ENCODE results near the gene PROSER2.

Gene PROSER2

GRCh38 chr10:11823122-11823988 is at the start of gene PROSER2:
TSS of gene PROSER2 (plus strand) at chr10:11823356. CDS start at chr10:11852078, 28,722 bp downstream.
- DNase-seq (ENCODE audit: low read depth): no peak

DNA sequence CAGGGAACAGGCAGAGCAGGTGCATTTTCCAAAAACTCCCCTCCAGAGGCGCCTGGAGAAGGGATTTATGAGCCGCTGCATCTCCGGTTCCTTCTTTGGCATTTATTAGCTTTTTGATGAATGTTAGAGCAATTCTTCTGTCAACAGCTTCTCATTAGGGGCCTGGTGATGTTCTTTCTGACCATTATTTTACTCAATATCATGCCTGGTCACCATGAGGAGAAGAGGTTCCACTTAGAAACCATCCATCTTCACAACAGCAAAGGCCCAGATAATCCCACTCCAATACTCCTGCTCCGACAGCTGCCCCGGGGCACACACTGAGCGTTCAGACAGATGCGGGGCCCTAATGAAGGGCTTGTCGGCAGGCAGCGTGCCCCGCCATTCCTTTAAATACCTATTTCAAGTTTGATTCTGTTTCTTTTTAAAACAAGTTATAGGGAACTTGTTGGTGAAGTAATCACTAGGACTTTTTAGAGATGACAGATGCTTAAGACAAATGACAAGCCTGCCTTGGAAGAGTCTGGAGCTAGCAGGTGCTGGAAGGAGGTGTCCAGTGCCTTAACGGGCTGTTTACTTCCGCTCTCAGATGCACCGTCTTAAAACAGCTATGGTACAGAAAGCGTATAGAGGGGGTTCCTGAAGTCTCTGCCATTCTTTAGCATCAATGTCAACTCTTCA is 49.3 kb upstream of the PROSER2 start:
- no peak for DNase-seq (ENCODE audit: low read depth)

- DNase-seq (ENCODE audit: low read depth): no peak
These were observed 47.7 kb upstream of the PROSER2 start for GRCh38 chr10:11775412-11775811.

DNA sequence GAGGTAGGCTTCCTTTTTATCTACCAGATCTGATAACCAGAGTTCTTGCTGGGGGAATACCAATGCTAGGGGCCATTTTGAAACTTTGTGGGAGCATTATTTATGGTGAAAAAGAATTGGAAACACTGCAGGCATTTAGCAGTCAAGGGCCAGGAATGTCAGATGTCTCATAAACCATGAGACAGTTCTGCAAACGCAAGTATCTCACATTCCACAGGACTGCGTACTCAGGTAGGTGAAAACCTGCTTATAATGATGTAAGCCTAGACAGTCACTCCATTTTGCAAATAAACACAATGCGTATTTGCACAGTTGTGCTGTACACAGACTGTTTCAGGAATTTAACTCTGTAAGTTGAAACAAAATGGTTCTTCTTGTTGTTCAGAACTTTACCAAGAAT is 47.1 kb upstream of the PROSER2 start:
- DNase-seq (ENCODE audit: low read depth): no peak

- DNase-seq (ENCODE audit: low read depth): no peak
These were observed 42.0 kb upstream of the PROSER2 start for GRCh38 chr10:11781114-11781513.

DNA sequence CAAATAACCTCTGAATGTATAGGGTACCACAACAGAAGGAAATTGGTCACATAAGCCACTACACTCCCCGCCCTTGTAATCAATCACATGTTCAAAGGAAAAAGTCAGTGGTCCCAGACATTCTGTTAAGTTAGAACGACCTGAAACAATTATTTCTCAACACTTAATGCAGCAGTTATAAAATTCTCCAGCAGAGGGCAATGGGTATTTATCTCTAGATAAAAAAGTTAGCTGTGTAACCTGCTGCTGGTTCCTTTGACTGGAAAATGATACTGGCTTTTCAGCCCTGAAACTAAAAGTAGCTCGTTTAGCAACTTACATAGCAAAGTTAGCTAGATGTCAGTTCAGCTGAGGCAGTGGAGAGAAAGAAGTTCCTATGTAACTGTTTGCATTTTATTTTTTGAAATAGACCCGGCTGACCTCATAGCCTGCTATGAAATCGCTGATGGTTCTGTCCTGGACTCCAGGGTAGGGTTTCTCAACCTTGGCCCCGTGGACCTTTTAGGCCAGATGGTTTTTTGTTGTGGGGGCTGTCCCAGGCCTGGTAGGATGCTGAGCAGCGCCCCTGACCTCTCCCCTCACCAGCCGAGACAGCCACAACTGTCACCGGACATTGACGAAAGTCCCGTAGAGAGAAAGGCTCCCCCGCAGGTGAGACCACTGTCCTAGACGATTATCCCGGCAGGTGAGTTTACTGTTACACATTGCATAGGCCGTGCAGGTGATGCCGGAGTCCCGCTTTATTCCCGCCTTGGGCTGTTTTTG is 40.2 kb upstream of the PROSER2 start:
- DNase-seq (ENCODE audit: low read depth): no peak

GRCh38 chr10:11783558-11783865 is 39.6 kb upstream of the PROSER2 start:
- DNase-seq (ENCODE audit: low read depth): no peak

DNA sequence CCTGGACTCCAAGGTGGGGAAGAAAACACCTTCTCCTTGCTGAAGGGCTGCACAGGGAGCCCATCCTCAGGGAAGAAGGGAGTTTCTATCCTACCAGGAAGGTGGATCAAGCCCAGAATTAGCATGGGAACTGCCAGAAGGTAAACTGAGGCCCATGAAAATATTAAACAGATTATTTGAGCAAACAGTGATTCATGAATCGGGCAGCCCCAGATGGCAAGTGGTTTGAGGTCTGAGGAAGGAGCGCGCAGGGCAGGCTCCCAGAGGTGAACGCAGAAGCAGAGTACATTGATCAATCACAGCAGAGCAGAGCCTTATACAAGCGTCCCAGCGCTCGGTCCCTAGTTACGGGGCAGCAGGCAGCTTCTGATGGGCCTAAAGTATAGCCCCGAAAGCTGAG is 35.8 kb upstream of the PROSER2 start:
- DNase-seq (ENCODE audit: low read depth): no peak

DNA sequence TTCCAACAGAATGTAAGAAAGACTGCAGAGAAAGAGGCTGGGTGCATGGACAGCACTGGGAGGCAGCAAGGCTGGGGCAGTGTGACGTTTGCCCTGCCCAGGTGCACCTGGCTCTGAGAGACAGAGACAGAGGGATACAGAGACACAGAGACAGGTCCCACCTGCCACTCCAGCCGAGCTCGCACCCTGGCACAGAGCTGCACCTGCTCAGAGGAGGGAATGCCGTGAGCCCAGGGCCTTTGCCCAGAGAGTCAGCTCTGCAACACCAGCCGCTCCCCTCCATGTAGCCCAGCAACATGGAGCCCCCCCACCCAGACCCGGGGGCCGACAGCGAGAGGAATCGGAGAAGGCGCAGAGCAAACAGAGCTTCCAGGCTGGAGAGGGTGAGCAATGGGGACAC is 35.3 kb upstream of the PROSER2 start:
- no peak for DNase-seq (ENCODE audit: low read depth)

GRCh38 chr10:11789306-11789705 is 33.9 kb upstream of the PROSER2 start:
- no peak for DNase-seq (ENCODE audit: low read depth)

DNA sequence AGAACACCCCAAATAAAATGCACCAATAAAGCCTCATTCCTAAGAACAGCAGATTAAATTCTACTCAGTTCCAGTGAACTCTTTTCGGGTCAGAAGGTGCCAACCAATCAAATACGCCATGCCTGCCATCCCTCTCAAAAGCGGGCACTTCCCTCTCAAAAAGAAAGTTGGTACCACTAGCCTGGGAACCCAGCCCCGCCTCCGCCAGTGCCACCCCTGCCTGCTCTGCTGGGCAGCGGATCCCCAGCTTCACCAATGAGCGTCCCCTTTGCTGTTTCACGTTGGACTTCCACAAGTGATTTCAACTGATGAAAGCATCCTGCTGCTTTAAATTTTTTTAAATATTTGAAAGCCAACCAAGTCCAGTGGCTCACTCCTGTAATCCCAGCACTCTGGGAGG is 33.2 kb upstream of the PROSER2 start:
- no peak for DNase-seq (ENCODE audit: low read depth)

DNA sequence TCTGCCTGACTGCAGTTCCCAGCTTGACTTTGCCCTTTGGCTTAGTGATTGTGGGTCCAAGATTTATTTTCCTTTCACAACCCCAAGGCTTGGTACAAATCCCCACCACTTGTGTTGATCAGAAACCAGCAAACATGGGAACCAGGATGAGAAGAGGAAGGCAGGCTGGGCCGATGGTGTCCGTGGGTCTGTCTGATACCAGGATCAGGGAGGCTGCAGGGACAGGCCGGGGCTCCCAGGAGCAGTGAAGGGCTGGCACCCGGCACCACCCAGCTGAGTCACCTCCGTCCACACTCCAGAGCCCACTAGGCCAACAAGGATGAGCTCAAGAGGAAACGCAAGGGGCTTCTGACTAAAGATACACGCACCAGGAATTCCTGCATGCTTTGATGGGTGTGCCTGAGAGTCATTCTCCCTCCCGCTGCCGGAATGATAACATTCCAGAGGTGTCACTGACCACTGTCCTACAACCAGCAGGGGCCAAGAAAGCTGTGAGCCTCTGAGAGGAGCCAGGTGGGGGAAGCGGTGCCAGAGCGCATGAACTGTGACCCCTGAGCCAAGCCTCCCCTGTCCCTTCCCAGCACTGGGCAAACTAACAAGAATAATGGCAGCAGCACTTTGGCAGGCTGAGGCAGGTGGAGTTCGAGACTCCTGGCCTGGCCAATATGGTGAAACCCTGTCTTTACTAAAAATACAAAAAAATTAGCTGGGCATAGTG is 29.2 kb upstream of the PROSER2 start:
- DNase-seq (ENCODE audit: low read depth): no peak

- DNase-seq (ENCODE audit: low read depth): no peak
These were observed 28.6 kb upstream of the PROSER2 start for GRCh38 chr10:11794566-11794965.

DNA sequence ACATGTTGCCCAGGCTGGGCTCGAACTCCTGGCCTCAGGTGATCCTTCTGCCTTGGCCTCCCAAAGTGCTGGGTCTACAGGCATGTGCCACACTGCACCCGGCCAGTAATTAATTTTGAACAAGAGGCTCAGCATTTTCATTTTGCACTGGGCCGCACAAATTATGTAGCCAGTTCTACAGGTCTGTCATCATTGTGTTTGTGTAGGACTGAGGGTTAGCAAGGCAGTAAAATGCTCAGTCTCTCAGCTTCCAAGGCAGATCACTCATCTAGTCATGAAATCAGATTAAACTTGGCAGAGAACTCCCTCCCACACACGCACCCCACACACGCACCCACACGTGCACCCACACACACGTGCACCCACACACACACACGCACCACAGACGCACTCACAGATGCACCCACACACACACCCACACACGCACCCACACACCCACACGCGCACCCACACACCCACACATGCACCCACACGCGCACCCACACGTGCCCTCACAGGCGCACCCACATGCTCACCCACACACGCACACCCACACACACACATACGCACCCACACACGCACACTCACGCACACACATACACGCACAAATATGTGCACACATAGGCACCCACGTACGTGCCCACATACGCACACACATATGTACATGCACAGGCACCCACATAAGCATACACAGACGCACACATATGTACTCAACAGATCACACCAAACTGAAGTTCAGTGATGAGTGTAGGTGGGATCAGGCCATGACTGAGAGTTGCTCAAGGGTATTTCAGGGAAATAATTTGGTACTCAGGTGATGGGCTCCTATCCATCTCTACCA is 27.8 kb upstream of the PROSER2 start:
- DNase-seq (ENCODE audit: low read depth): no peak

DNA sequence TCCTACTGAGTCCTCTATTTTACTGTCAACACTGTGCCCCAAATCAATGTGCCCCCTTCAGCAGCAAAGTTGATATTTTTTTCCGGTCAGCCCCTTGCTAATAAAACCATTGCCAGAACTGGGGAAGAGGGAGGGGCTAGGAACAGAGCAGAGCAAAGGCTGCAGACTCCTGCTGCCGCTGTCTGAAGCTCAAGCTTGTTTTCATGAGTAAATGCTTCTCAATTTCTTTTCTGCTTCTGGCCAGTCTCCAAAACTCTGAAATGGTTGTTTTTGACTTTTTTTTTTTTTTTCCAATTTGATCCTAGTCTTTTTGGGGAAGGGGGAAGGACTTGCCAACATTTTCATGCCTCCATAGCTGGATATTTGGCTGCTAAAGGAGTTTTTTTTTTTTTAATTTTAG is 26.7 kb upstream of the PROSER2 start:
- no peak for DNase-seq (ENCODE audit: low read depth)

DNA sequence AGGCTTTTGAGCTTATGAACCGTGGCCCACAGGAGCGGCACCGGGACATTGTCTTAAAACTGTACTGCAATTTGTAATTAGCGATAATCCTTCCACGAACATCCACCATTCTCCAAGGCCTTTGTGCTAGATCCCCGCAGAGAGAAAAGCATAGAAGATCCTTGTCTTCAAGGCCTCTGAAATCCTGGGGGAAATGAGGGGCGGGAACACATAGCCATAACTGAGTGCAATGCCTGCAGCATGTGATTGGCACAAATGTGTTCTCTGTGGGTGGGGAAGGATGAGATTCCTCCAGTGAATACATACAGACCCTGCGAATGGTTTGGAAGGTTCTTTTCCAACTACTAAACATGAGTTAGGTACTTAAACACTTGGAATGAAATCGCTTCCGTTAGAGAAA is 25.9 kb upstream of the PROSER2 start:
- DNase-seq (ENCODE audit: low read depth): no peak

DNA sequence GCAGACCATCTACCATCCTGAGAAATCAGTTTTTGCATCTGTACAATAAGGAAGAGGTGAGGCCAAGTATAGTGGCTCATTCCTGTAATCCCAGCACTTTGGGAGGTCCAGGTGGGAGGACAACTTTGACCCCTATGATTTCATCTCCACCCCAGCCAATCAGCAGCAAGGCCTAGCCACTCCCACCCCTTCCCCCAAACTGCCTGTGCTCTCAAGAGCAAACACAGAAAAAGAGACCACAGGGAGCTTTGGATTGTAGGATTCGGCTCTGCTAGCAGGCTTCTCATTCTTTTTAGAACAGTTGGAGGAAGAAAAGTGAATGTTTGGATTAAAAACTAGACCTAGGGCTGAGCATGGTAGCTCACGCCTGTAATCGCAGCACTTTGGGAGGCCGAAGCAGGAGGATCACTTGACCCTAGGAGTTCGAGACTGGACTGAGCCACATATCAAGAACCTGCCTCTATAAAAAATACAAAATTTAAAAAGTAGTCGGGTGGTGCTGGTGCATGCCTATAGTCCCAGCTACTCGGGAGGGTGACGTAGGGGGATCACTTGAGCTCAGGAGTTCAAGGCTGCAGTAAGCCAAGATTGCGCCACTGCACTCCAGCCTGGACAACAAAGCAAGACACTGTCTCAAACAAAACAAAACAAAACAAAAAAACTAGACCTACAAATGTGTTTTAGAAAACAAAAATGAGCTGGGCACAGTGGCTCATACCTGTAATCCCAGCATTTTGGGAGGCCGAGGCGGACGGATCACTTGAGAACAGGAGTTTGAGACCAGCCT is 25.1 kb upstream of the PROSER2 start:
- no peak for DNase-seq (ENCODE audit: low read depth)

DNA sequence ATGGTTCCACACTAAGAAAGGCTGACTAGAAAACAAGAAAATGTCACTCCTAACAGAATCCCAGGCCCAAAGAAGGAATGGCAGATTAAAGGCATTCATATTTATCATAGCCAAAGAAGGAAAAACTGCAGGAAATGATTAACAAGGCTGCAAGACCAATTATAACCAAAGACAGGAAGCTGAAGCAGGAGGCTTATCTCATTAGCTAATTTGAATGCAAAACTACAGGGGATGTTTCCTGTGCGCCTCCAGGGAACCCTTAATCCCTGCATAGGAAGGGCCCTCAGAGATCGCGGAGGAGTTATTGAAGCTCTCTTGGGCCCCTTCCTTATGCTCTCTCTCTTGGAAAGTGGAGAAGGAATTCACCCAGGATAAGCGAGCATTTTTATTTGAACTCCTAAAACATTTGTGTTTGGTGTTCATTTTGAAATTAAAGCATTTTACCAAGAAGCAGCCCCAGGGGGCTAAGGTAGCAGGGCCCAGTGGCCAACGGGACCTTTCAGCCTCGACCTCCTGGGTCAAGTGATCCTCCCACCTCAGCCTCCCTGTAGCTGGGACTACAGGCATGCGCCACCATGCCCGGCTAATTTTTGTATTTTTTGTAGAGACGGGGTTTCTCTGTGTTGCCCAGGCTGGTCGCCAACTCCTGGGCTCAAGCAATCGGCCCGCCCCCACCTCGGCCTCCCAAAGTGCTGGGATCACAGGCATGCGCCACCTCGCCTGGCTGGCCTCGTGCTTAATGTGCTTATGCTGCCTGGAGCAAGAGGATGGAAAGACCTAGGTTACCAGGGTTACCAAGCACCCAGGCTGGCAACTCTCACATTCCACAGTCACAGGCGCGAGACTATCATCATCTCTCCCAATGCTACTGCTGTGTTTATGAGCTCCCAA is 24.1 kb upstream of the PROSER2 start:
- DNase-seq (ENCODE audit: low read depth): no peak

GRCh38 chr10:11799736-11800080 is 23.4 kb upstream of the PROSER2 start:
- no peak for DNase-seq (ENCODE audit: low read depth)

GRCh38 chr10:11804336-11804735 is 18.8 kb upstream of the PROSER2 start:
- no peak for DNase-seq (ENCODE audit: low read depth)

All from stimulated activated CD8-positive, alpha-beta memory T cell treated with anti-CD3 and anti-CD28 coated beads, Interleukin-12 subunit alpha, Interleukin-12 subunit beta, amount 100 ng/mL, for 4 hours (primary cell).